Endothelial cell of umbilical vein (primary cell): ENCODE results near the gene HNRNPM. TPM values are rescaled to one million over a fixed set of nuclear protein-coding genes. Genes with fewer than 3 reads are reported as not detected.
"Not testable (repeated sequence)": the region's sequence is repeated elsewhere in the genome, so short reads cannot be mapped to it uniquely, and the experiment has no call there.

Experiments used
- BruUV-seq: library from RNA; stranded (reverse); fragments of 400-500 nt; replicated peaks from 2 replicates; lab custom pipeline; 2021; lab: Mats Ljungman, UMichigan
- CTCF ChIA-PET: fragments of 300-600, 350-600 bp; sonication (Branson Sonifier 250); formaldehyde crosslinking; loops from one replicate; lab custom pipeline; 2021; ENCODE audit warnings: antibody characterized with exemption, inconsistent platforms; lab: Charles Lee
- POLR2A ChIA-PET: fragments of 300-600, 350-600 bp; sonication (Branson Sonifier 250); formaldehyde crosslinking; loops from one replicate; lab custom pipeline; 2021; ENCODE audit warnings: antibody characterized with exemption, inconsistent platforms; lab: Charles Lee
- DNase-seq: peaks from one replicate; pipeline ENCODE4 v3.0.0-alpha.2; 2011; ENCODE audit warnings: low read depth, low spot score
- FAIRE-seq: peaks from 2 replicates; lab custom pipeline; 2011; peaks lifted over from hg19 to GRCh38; lab: Jason Lieb, UNC
- H2AFZ ChIP-seq: 2 replicates; pipeline ENCODE4 v1.6.0; 2012; ENCODE audit warnings: low read depth, low read length, control low read depth, inconsistent platforms
- H3K27ac ChIP-seq: 2 replicates; pipeline ENCODE4 v1.5.1; 2011; ENCODE audit warnings: low read depth, mild to moderate bottlenecking, control low read depth, low read length, moderate library complexity; ENCODE audit not compliant: insufficient read depth
- H3K27me3 ChIP-seq, 2 experiments: 2 replicates each; pipeline versions ENCODE4 v1.6.0 to v1.6.1; 2011; ENCODE audit warnings: low read length in 2 of 2, mixed read lengths in 1 of 2; ENCODE audit not compliant: control insufficient read depth in 2 of 2, insufficient read depth in 2 of 2
- H3K36me3 ChIP-seq, 2 experiments: 2 replicates in 1 of 2; 3 replicates in 1 of 2; pipeline ENCODE4 v1.5.1; 2011; ENCODE audit warnings: low read length in 2 of 2, mild to moderate bottlenecking in 1 of 2, moderate library complexity in 1 of 2; ENCODE audit not compliant: control insufficient read depth in 2 of 2, insufficient read depth in 2 of 2; ENCODE audit errors: extremely low read depth in 1 of 2
- H3K4me1 ChIP-seq: 3 replicates; pipeline ENCODE4 v1.5.1; 2011; ENCODE audit warnings: mild to moderate bottlenecking, low read length; ENCODE audit not compliant: control insufficient read depth, insufficient read depth; ENCODE audit errors: extremely low read depth
- H3K4me2 ChIP-seq: 2 replicates; pipeline ENCODE4 v1.6.1; 2011; ENCODE audit warnings: low read length, control low read depth, mixed read lengths; ENCODE audit not compliant: insufficient read depth
- H3K4me3 ChIP-seq, 3 experiments: fragments of 200-600 bp in 1 of 3; sonication (generic), shearing (Covaris generic) in 1 of 3; replicated peaks in 1 of 3; 2 replicates each; pipeline ENCODE4 v1.5.1; 2011 to 2016; ENCODE audit warnings: control low read depth in 3 of 3, low read length in 3 of 3, mild to moderate bottlenecking in 2 of 3, inconsistent platforms in 1 of 3, low read depth in 1 of 3, moderate library complexity in 1 of 3; ENCODE audit not compliant: insufficient read depth in 1 of 3
- H3K79me2 ChIP-seq: 2 replicates; pipeline ENCODE4 v1.6.0; 2012; ENCODE audit warnings: low read length, inconsistent platforms; ENCODE audit not compliant: control insufficient read depth, insufficient read depth
- H3K9ac ChIP-seq: replicated peaks from 2 replicates; pipeline ENCODE3; 2011; ENCODE audit warnings: low read length, control low read depth; ENCODE audit not compliant: insufficient read depth; ENCODE audit errors: extremely low read depth
- H3K9me1 ChIP-seq: replicated peaks from 3 replicates; pipeline ENCODE4 v1.6.0; 2011; ENCODE audit warnings: mild to moderate bottlenecking, low read length; ENCODE audit not compliant: control insufficient read depth, insufficient read depth; ENCODE audit errors: extremely low read depth
- H3K9me3 ChIP-seq: replicated peaks from 2 replicates; pipeline ENCODE4 v1.5.1; 2012; ENCODE audit warnings: low read length, inconsistent platforms; ENCODE audit not compliant: control insufficient read depth, insufficient read depth
- H4K20me1 ChIP-seq: replicated peaks from 2 replicates; pipeline ENCODE3; 2011; ENCODE audit warnings: mild to moderate bottlenecking, low read length; ENCODE audit not compliant: control insufficient read depth, insufficient read depth; ENCODE audit errors: extremely low read depth
- CTCF ChIP-seq, 2 donors: IDR thresholded peaks; 1 replicate in 1 of 2; 2 replicates in 1 of 2; pipeline ENCODE4 v1.5.1; 2011; ENCODE audit warnings: low read length in 2 of 2, mild to moderate bottlenecking in 2 of 2, moderate library complexity in 2 of 2, control low read depth in 1 of 2, inconsistent platforms in 1 of 2, low read depth in 1 of 2; ENCODE audit not compliant: insufficient read depth in 1 of 2; ENCODE audit errors: extremely low read depth in 1 of 2
- EZH2 ChIP-seq: IDR thresholded peaks from 2 replicates; pipeline ENCODE4 v1.6.1; 2012; ENCODE audit warnings: borderline replicate concordance, low read depth, mild to moderate bottlenecking, moderate library complexity, low read length, inconsistent platforms; ENCODE audit not compliant: severe bottlenecking
- FOS ChIP-seq: IDR thresholded peaks from 2 replicates; pipeline ENCODE4 v1.6.1; 2011; ENCODE audit warnings: mild to moderate bottlenecking, low read length, moderate library complexity, borderline replicate concordance; ENCODE audit not compliant: insufficient read depth
- GATA2 ChIP-seq: IDR thresholded peaks from 2 replicates; pipeline ENCODE4 v1.7.0; 2011; ENCODE audit warnings: low read depth, mild to moderate bottlenecking, moderate library complexity, mixed read lengths, low read length; ENCODE audit not compliant: insufficient read length, insufficient read depth
- JUN ChIP-seq: IDR thresholded peaks from 2 replicates; pipeline ENCODE4 v1.6.1; 2011; ENCODE audit warnings: borderline replicate concordance, low read depth; ENCODE audit not compliant: insufficient read length, insufficient read depth
- MAX ChIP-seq: IDR thresholded peaks from 2 replicates; pipeline ENCODE4 v1.6.1; 2011; ENCODE audit not compliant: insufficient read depth, insufficient read length
- MYC ChIP-seq: IDR thresholded peaks from one replicate; pipeline ENCODE4 v1.6.1; 2011; ENCODE audit warnings: mild to moderate bottlenecking, low read depth, low read length
- POLR2A ChIP-seq: IDR thresholded peaks from 2 replicates; pipeline ENCODE4 v1.6.1; 2012; ENCODE audit warnings: low read depth, mild to moderate bottlenecking, control low read depth, low read length
- POLR2AphosphoS5 ChIP-seq: IDR thresholded peaks from 2 replicates; pipeline ENCODE4 v1.6.1; 2012; ENCODE audit warnings: low read depth, mild to moderate bottlenecking, control low read depth, low read length, moderate library complexity; ENCODE audit not compliant: insufficient read depth
- dilution Hi-C: fragments of 300-500 bp; cut with MboI; formaldehyde crosslinking; loops from one replicate; pipeline ENCODE4 v1.15.0; 2019; ENCODE audit warnings: low sequenced_read_pairs; ENCODE audit not compliant: extremely low pct_ligation_motif_present
- intact Hi-C: fragments of 100-400 bp; cut with micrococcal nuclease; formaldehyde crosslinking; loops from one replicate; pipeline ENCODE4 v1.10.0; 2022
- polyA plus RNA-seq, 4 experiments: library from polyadenylated mRNA; depleted of rRNA in 3 of 4; stranded (reverse) in 3 of 4; unstranded in 1 of 4; fragments of >200 nt; gene quantifications; 2 replicates each; pipeline versions ENCODE4 v1.2.1 to v1.2.3, GENCODE V29; 2011 to 2012; ENCODE audit warnings: missing spikeins in 1 of 4
- total RNA-seq: library from RNA; stranded (reverse); gene quantifications from 2 replicates; pipeline ENCODE4 v1.2.3, GENCODE V29; 2021

Gene HNRNPM
- total and polyA plus RNA-seq, 2 donors (not counting 3 experiments of a cell fraction or from before 2014, with no cell fraction given), result 244 to 301 TPM

- FAIRE-seq, result no peak
- no peak overlapping the region for H3K4me2 ChIP-seq
- no peaks in the 10 kb centered on the region for H4K20me1 ChIP-seq
- TF ChIP-seq CTCF (IDR thresholded peaks at IDR 0.05; ENCODE audit: extremely low read depth in 1 of 2, insufficient read depth in 1 of 2, low read depth in 1 of 2, low read length in 2 of 2) (no peak), EZH2 (no peak), FOS (no peak), POLR2A (no peak), POLR2AphosphoS5 (no peak), MYC (no peak), MAX (no peak), GATA2 (no peak), JUN (no peak)
- no peaks in the 10 kb centered on the region for H3K4me1 ChIP-seq
- no peaks in the 10 kb centered on the region for H3K9me3 ChIP-seq
- no peak overlapping the region for H3K9ac ChIP-seq
- dilution Hi-C loops, result no loop called here
- H3K27me3 ChIP-seq, result no peaks in the 10 kb centered on the region
- no peak overlapping the region for H2AFZ ChIP-seq
- H3K9me1 ChIP-seq, result no peaks in the 10 kb centered on the region
- BruUV-seq, result no TSS peak
- no peaks in the 10 kb centered on the region for H3K79me2 ChIP-seq
- POLR2A ChIA-PET, result no interaction called here
- no peak overlapping the region for H3K4me3 ChIP-seq
- H3K36me3 ChIP-seq, result peaks cover 0 to 30% of the 10 kb centered on the region in 2 experiments
- no peak overlapping the region for H3K27ac ChIP-seq
- CTCF ChIA-PET, result interaction anchor here (1.0 to 2.0 kb wide), 5 partner anchors 9 to 65 kb away, joined by 3 to 9 read pairs (median 3); partner anchors contain the start of gene MARCHF2
- no peak for DNase-seq
- intact Hi-C loops, result no loop called here
Measured at GRCh38 chr19:8404391-8405151, 40.2 kb upstream of the HNRNPM start.

GRCh38 chr19:8410718-8411117 is 34.1 kb upstream of the HNRNPM start:
- intact Hi-C loops, H3K4me3 ChIP-seq, BruUV-seq, dilution Hi-C loops, H2AFZ ChIP-seq, H4K20me1 ChIP-seq, H3K4me2 ChIP-seq, DNase-seq, FAIRE-seq, H3K27ac ChIP-seq, H3K4me1 ChIP-seq, H3K9me3 ChIP-seq, H3K27me3 ChIP-seq, H3K9me1 ChIP-seq, H3K36me3 ChIP-seq, H3K9ac ChIP-seq, H3K79me2 ChIP-seq: not testable (repeated sequence)
- POLR2A ChIA-PET, result interaction anchor here (0.5 kb wide), 1 partner anchor 98 kb away, joined by 3 read pairs; no protein-coding TSS in a partner anchor
- CTCF ChIA-PET, result interaction anchor here (1.8 to 6.2 kb wide), 3 partner anchors 13 to 95 kb away, joined by 4 to 65 read pairs (median 48); no protein-coding TSS in a partner anchor
